Right renal pelvis (tissue), 4 donors: ENCODE results near the gene MEGF9. TPM values are rescaled to one million over a fixed set of nuclear protein-coding genes. Genes with fewer than 3 reads are reported as not detected.
"Not testable (repeated sequence)": the region's sequence is repeated elsewhere in the genome, so short reads cannot be mapped to it uniquely, and the experiment has no call there.

Experiments
- DNase-seq, 4 donors: peaks; one replicate each; pipeline ENCODE4 v3.0.0-alpha.2; 2013; ENCODE audit warnings: low read depth in 4 of 4, low spot score in 3 of 4, missing footprints in 1 of 4
- polyA plus RNA-seq, 4 donors: library from polyadenylated mRNA; unstranded; fragments of 120-200 nt; gene quantifications; one replicate each; pipeline ENCODE4 v1.2.1, GENCODE V29; 2013; ENCODE audit not compliant: insufficient read length in 4 of 4

Gene MEGF9
- polyA plus RNA-seq = 10 to 100 TPM; 17.7 to 23.6 (median 21.4) TPM

DNA sequence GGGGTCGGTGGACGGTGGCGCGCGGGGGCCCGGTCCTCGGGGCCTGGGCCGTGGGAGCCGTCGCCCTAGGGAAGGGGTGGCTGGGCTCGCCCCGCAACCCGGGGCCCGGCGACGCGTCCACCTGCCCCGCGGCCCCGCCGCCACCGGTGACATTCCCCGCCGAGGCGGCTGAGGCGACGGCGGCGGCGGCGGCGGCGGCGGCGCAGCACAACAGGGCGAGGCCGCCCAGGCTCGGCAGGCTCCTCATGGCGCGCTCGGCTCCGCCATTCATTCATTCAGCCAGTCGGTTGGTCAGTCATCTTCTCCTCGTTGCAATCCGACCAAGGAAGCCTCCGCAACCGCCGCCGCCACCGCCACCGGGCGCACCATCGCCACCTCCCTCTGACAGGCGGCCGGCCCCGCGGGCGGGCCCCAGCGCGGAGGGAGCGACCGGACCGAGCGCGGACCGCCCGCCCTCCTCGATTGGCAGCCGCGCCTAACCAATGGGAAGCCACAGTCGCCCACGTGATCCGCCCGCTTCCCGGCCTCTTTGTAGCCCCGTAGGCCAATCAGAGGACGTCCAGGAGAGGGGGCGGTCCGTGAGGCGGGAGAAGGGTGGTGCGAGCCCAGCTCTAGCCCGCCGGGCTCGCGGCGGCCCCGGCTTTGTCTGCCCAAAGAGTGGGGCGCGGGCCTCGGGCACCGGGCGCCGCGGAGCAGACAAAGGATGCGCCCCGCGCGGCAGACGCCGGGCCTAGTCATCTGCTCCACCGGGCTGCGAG, at the start of gene MEGF9:
Gene MEGF9, minus strand, starts transcription at position 383 of the 758 bp plus-strand sequence. Its CDS starts 112 bp downstream, at position 271.
- peak; percentile 92 to 96 (median 95) for DNase-seq

DNA sequence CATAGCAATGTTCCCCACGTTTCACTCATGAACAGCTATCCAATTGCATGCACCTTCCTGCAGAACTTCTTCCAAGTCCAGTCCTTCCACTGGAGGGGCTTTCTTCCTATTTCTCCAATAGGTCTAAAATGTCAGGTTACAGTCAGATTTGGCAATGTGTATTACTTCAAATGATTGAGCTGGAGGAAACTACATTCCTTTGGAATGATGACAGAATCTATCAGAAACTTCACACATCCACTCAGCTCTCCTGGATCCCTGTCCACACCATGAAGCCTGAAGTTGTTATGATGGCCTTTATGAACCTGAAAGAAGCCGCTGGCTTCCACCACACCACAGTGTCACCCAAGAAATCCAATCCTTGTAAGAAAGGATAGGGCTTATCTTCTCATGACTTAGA, 46.7 kb upstream of the MEGF9 start:
- no peak for DNase-seq

DNA sequence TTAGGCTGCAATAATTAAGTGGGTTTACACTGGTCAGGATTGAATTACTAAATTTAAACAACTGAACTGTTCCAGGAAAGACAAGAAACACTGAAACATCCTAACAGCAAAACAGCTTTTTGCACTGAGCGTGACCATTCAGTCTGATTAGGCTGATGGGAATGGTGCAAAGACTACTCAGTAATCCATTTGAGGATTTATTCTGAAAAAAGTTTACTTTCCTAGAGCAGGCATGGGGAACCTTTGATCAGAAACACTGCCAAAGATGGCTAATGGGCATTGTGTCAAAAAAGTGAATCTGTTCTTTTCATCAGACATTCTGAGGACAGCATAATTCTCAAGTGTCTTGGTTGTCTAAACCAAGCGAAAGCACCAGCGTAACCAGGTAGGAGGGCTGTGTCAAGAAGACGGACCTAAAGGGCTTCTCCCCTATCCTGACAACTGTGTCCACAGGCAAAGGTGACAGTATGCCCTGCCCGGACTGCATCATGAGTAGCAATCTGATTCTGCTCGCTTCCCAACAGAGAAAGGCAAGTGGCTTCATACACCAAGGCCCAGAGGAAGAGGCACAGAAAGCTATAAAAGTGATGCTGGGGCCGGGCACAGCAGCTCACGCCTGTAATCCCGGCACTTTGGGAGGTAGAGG, 45.6 kb upstream of the MEGF9 start:
- no peak for DNase-seq

DNA sequence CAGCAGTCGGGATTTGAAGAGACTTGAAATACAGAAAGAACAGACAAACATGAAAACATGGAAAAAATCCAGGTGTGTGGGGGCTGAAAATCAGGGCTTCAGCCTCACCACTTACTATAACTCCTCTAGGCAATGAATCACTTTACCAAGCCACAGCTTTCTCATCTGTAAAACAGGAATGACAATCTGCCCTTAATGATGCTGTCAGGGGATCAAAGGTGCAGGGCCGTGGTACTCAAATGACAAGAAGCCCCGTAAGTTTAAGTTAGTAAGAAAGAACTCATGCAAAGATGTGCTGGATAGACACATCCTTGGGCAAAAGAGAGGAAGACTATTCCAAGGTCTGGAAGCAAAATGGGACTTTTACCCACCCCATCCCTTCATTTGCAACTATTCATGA, 44.3 kb upstream of the MEGF9 start:
- no peak for DNase-seq

DNA sequence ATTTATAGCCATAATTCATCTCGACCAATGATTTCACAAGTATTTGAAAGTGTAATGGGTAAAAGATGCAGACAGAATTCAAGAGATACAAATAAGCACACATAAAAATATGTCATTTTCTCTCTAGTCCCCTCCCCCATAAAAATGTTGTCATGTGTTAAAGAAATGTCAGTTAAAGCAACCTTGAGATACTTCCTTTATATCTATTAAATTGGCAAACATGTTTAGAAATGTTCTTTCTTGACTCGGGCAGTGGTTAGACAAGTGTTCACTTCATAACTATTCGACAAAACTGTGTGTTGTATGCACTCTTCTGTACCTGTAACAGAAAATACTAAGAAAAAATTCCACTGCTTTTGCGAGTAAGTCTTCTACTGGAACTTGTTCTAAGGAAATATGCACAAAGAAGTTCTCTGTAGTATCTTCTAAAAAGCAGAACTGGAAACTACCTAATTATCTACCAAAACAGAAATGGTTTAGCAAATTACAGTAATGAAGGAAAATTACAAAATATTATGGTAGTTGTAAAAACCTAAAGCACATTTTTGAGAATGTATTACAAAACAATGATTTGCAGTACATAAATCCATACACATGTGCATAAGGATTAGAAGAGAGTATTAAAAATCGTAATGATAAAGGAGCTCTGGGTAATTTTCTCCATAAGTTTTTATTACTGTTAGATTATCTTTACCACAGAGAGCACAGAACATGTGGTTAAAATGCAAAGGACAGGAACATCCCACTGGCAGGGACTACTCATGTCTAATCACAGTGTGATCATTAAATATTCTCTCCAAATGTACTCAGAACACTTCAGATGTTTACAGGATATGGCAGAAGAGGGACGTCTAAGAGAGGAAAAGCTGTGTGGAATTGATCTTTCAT, 43.0 kb upstream of the MEGF9 start:
- DNase-seq = no peak

DNA sequence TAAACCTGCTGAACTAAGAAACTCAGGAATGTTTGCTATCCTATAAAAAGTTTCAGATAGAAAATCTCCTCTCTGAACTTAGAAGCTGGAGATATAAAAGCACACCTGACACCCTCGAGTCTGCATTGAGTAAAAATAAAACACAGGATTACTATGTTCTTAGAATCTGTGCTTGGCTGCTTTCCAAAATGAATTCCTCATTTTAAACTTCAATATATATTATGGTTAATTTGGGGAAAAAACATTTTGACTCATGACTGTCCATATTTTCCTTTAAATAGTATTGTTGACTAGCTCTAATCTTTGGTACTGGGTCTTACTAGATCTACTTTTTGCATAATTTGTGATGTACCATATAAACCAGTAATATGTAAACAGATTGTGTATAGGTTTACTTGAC, 42.3 kb upstream of the MEGF9 start:
- no peak for DNase-seq

DNA sequence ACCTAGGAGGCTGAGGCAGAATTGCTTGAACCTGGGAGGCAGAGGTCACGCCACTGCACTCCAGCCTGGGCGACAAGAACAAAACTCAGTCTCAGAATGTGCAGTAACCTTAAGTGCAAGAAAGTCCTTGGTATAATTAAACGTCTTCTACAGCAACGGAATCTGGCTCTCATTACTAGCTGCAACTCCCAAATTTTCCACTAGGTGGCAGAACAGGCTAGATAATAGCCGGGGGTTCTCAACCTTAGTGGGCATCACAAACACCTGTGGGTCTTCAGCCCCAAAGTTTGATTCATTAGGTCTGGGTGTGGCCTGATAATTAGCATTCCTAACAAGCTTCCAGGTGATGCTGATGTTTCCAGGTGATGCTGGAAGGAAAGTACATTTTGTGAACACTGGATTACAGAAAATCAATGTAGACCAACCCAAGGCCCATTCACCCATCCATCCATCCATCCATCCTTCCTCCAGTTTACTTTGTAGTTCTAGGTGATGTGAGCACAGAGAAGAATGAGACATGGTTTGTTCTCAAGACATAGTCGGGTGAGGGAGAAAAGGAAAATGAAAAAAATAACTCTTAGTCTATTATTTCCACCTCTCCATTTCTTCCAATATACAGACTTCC, 41.7 kb upstream of the MEGF9 start:
- DNase-seq = peak; percentile 28 to 59 (median 46)

DNA sequence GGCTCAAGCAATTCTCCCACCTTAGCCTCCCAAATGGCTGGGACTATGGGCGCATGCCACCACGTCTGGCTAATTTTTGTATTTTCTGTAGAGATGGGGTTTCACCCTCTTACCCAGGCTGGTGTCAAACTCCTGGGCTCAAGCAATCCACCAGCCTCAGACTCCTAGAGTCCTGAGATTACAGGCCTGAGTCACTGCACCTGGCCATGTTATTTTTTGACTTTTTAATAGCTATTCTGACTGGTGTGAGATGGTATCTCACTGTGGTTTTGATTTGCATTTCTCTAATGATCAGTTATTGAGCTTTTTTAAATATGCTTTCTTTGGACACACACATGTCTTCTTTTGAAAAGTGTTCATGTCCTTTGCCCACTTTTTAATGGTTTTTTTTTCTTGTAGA, 40.8 kb upstream of the MEGF9 start:
- DNase-seq = no peak

DNA sequence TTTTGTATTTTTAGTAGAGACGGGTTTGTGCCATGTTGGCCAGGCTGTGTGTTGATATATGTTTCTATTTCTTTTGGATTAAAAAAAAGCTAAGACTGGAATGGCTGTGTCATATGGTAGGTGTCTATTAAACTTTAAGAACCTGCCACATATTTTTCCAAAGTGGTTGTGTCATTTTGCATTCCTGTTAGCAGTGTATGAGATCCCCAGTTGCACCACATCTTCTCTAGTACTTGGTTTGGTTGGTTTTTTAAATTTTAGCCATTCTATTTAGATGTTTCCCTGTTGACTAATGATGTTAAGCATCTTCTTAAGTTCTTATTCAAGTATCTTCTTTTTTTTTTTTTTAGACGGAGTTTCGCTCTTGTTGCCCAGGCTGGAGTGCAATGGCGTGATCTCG, 36.2 kb upstream of the MEGF9 start:
- no peak for DNase-seq

DNA sequence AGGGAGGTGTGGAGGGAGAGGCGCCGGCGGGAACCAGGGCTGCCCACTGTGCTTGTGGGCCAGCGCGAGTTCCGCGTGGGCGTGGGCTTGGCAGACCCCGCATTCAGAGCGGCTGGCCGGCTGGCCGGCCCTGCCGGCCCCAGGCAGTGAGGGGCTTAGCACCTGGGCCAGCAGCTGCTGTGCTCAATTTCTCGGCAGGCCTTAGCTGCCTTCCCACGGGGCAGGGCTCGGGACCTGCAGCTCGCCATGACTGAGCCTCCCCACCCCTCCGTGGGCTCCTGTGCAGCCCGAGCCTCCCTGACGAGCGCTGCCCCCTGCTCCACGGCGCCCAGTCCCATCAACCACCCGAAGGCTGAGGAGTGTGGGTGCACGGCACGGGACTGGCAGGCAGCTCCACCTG, 32.1 kb upstream of the MEGF9 start:
- DNase-seq = not testable (repeated sequence)

DNA sequence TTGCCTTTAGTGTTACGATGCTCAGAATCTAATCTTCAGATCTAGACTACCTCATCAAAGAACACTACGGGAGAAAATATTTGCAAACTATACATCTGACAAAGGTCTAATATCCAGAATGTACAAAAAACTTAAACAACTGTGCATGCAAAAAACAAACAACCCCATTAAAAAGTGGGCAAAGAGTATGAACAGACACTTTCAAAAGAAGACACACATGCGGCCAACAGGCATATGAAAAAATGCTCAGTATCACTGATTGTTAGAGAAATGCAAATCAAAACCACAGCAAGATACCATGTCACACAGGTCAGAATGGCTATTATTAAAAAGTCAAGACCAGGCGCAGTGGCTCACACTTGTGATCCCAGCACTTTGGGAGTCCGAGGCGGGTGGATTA, 31.0 kb upstream of the MEGF9 start:
- DNase-seq = no peak

DNA sequence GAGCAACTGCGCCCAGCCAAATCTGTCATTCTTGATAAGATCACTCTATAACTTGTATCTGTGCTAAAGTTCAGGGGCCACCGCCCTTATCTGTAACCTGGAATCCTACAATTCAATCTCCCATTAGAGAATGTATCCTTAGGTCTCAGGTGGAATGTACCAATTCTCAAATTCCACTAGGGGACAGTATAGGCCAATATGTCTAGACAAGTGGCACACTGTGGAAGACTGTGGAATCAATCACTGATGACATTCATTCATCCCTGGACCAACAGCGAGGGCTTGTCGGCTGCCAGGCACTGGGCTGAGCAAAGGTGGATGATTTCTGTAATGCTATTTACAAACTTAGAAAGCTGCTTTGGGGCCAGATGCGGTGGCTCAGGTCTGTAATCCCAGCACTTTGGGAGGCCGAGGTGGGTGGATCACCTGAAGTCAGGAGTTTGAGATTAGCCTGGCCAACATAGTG, 28.7 kb upstream of the MEGF9 start:
- no peak for DNase-seq

DNA sequence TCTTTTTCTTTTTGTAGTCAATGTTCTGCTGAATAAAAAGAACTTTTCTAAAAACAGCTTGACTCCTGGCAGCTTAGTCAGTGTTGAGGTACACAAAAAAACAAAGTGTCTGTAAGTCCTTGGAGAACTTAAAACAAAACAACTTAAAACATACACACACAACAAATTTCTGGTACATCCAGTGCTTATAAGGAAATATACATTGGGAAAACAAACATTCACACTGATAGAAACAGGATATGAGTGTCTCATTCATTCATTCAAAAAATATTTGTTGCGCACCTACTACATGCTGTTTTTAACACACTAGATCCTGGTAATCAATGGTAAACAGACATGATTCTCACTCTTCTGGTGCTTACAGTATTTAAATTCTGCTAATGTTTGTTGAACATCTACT, 27.4 kb upstream of the MEGF9 start:
- no peak for DNase-seq

DNA sequence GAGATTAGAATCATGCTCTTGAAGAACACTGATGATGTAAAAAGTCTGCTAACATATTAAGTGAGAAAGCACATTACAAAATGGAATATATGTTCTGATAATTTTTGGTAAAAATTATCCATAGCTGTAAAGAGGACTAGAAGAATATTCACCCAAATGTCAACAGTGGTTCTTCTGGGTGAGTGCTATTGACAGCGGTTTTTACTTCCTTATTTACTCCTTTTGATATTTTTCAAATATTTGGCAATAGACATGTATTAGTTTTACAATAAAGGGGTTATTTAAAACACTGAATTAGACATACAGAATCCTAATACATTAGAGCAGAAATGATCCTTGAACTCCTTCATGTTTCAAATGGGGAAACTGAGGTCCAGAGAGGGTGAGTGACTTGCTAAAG, 26.9 kb upstream of the MEGF9 start:
- DNase-seq = no peak

DNA sequence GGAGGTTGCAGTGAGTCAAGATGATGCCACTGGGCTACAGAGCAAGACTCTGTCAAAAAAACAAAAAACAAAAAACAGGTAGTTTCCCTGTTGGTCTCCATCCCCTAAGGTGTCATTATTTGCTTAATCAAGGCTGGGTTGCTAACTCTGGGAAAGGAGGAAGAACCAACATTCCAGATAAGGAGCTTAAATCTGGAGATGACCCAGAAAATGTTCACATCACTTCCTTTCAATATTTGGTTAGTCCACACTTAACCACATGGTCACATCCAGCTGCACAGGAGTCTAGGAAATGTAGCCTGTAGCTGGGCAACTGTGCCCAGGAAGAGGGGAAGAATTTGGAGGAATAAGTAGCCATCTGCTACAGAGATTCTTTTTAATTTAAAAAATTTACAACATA, 25.9 kb upstream of the MEGF9 start:
- DNase-seq = no peak

DNA sequence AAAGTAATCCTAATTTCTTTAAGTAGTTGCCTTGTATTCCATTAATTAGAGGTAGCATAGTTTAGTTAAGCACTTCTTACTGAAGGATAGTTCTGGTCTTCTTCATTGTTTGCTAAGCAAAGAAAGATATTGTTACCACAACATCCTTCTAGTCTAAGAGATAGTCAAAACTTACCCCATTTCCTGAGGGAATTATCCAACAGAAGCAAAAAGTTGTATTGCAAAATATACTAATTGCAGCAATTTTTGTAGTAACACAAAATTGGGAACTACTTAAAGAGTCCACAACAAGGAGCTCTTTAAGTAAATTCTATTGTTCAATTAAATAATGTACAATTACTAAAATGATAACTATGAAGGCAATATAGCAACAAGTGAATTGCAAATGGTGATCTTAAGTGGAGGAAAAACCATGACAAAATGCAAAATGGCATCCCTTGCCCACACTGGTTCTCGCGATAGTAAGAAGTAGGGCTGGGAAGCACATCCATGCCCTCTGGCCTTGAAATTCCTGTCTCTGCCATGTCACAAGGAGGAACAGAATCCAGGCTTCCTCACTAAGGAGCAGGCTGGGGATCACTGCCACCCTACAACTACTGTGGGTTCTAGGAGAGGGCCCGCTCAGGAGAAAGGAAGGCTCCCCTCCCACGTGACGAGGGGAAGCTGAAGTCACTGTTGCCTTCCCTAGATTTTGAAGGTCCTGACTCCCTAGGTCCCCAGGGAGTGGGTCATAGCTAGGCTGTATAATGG, 23.3 kb upstream of the MEGF9 start:
- no peak for DNase-seq

DNA sequence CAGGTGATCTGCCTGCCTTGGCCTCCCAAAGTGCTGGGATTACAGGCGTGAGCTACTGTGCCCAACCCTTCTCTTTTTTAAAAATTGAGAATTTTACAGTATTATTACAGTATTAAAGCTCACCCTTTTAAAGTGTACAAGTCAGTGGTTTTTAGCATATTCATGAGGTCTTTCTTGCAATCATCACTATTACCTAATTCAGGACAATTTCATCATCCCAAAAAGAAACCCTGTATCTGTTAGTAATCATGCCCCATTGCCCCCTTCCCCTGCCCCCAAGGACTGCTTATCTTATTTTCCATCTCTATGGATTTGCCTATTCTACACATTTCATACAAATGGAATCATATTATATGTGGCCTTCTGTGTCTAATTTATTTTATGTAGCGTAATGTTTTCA, 22.6 kb upstream of the MEGF9 start:
- DNase-seq = no peak

DNA sequence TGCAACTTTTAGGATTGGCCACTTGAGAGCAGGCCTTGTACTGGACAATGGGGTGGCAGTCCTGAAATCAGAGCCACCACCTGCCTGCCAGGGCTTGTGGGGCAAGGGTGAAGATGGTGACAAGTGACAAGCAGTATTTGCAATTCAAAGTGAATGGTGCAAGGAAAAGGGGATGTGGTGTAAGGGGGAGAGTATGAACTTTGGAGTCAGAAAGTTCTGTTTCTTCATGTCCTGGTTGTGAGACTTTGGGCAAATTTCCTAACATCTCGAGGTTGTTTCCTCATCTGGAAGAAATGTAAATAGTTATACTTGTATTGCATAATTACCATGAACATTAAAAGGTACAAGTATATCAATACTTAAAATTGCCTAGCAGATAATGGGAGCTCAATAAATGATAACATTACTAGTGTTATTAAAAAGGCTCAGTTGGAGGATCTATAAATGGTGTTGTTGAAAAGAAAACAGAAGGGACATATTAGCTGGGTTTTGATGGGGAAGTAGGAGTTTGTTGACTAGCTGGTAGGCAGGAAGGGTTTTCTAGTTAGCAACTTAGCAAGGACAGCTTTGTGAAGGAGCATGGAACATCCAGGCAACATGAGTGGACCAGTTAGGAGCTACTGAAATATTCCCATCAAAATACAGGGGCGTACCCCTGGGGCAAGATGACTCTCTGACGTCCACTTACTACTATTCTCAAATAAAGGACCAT, 21.3 kb upstream of the MEGF9 start:
- DNase-seq = no peak

DNA sequence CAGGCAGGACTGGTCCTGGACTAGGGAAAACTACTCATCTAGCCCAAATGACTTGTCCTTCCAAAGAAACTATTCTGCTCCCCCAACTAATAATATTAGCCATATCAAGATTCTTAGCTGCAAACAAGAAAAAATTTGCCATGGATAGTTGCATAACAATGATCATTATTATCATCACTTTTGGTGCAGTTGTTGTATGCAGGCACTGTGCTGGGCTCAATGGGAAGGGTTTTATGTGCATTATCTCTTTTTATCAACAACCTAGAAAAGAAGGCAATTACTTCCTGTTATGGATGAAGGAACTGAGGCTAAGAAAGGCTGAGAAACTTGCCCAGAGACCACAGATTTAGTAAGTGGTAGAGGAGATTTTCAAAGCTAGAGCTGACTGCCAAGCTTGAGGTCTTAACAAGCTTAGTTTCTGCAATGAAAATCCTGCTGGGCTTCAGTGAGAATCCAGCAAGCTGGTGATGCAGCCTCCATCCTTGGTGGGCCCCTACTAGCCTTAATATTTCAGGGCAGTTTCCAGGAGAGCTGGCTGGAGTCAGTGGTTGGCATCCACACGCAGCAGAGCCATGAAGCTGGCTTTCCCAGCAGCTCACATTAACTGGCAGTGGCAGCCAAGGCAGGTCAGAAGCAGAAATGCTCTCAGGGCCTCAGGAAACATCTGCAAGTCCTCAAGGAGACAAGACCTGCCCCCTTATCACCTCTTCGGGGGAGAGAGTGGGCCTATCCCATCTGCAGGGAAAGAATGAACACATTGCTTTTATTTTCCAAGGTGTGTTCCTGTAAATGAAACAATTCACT, 20.5 kb upstream of the MEGF9 start:
- DNase-seq = no peak
